CD1c-positive myeloid dendritic cell (primary cell): ENCODE data around the gene MLLT1.
A peak's percentile ranks its signal among the peaks of the same experiment; 100 is the strongest.

Experiments
- DNase-seq: peaks from one replicate; pipeline ENCODE4 v3.0.0-alpha.2; 2016; ENCODE audit errors: extremely low spot score

The MLLT1 gene

DNA sequence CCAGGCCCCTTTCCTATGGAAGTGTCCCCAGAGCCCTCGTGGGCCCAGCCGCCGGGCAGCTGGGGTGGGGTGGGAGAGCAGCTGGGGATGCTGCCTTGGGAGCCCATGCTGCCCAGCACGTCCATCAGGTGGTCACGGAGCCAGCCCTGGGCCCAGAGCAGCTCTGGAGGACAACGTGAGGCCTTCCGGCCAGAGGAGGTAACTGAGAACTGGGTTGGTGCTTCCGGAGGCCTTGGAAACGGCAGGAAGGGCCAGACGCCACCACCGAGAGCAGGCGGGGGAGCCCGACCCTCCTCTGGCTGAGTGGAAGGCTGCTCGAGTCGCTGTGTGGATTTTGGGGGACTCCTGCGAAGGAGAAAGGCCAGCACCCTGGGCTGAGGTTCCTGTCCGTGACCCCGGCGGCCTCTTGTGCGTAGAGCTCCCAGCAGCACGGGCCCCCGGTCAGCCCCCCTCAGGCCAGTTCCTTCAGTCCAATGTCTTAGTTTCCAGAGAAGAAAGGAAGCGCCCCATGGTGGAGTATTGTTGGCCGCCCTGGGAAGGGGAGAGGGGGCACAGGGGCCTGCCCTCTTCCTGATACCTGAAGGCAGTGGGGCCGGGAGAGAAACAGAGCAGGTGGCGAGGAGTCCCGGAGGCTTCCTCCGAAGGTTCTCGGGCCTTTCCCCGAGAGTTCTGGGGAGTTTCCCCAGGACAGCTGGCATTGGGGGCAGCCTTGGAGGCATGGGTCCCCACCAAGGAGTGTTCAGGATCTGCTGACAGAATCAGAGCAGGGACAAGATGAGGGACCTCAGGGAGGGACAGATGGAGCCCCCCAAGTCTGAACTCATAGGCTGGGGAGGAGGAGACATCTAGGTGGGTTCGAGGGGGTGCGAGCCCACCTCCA lies 68.8 kb downstream of the MLLT1 start:
- no peak for DNase-seq

DNA sequence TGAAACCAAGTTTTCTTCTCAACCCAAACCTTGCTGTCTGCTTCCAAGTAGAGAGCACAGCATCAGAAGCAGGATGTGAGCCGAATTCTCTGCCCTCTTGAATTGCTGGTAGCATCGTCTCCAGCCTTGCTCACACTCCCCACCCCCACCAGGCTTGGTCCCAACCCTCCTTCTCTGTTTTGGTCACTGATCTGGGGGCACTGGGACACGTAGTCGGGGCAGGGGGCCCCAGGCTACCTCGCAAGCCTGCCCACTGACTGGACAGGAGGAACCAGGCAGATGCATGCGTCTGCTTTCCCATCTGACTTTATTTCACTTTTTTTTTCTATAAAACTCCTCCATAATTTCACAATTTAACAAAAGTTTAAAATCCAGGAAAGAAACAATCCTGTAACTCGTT lies 69.7 kb downstream of the MLLT1 start:
- DNase-seq: no peak

DNA sequence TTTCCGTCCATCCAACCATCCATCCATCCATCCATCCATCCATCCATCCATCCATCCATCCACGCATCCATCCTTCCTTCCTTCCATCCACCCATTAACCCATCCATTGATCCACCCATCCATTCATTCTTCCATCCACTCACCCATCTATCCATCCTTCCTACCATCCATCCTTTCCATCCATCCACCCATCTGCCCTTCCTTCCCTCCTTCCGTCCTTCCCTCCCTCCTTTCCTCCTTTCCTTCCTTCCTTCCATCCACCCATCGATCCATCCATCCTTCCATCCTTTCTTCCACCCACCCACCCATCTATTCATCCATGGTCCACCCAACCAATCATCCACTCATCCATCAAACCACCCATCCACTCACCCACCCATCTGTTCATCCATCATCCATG lies 70.1 kb downstream of the MLLT1 start:
- DNase-seq: no peak

DNA sequence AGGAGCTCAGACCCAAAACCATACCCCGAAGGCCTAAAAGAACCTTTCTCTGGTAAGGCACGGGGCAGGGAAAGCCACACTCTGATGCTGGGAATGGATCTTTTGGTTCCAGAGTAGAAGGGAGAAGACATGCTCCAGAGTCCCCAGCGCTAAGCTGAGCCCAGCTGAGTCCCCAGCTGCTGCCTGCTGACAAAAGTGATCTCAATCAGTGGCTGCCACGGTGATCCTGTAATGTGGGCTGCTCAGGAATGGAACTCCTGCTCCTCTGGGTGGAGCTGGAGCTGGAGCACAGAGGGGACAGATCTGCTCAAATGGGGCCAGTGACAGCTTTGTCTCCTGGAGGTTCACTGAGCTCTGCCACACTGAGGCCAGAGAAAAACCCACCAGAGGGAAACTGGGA lies 70.5 kb downstream of the MLLT1 start:
- no peak for DNase-seq

DNA sequence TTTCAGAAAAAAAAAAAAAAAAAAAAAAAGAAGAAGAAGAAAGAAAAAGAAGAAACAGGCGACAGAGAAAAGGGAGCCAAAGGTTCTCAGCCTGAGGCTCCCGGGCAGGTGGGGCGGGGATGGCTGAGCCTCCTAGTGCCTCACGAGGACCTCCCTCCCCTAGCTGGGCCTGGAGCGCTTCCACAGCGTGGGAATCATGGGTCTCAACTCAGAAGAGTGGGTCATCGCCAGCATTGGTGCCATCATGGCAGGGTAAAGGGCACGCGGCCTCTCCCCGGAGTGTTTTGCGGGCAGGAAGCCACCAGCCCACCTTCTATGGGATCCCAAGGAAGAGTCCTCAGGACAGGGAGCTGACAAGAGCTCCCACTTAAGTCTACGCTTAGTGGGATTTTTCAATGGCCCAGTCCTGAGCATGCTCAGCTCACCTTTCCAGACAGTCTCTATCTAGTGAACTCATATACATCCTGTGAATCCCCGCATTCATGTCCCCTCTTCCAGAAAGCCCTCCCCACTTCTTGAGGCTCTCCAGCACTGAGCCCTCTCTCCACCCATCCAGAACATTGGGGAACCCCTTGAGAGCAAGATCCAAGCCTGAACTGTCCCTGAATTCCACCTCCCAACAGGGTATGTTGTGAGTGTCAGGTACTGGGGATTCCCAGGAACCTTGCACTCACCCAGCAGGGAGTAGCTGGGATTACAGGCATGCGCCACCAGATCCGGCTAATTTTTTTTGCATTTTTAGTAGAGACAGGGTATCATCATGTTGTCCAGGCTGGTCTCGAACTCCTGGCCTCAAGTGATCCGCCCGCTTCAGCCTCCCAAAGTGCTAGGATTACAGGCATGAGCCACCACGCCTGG lies 74.7 kb downstream of the MLLT1 start:
- DNase-seq: no peak

DNA sequence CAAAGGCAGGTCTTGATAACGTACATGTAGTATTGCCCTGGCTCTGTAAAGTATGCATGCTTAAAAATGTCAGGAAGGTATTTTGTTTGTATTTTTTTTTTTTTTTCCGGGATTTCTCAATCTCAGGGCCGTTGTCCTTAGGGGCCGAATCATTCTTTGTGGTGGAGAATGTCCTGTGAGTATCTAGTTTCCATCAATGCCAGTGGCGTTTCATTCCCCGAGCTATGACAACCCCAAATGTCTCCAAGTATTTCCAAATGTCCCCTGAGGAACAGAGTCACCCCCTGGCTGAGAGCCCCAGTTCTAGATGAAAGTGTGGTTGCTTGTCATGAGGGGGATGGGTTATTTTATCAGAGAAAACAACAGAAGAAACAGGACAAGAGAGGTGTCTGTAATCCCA lies 75.6 kb downstream of the MLLT1 start:
- no peak for DNase-seq

DNA sequence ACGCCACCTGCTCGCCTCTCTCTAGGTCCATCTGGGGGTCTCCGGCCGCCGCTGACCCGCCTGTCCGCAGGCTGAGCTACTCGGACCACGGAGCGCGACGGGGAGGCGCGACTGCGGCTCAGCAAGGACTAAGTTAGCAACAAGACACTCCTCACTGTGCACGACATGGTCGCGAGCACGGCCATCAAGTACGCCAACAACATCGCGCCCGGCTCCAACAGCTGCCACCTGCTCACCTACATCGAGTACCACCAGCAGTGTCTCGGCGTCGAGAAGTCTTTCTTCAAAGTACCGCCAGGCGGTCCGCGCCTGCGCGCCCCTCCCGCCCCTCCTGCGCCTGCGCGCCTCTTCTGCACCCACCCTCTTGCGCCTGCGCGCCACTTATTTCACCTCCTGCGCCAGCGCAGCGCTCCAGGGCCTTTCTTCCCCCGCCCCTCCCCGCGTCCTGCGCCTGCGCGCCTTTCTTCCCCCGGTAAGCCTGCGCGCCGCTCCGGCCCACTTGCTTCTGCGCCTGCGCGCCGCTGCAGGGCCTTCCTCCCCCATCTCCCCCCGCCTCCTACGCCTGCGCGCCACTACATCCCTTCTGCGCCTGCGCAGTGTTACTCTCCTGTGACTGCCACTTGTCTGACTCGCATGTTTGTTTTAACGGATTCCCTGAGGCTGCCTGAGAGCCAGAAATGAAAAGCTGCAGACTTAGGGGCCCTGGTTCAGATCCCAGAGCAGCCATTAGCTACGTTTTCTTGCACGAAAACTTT lies 80.4 kb downstream of the MLLT1 start:
- peak; percentile 100 for DNase-seq

DNA sequence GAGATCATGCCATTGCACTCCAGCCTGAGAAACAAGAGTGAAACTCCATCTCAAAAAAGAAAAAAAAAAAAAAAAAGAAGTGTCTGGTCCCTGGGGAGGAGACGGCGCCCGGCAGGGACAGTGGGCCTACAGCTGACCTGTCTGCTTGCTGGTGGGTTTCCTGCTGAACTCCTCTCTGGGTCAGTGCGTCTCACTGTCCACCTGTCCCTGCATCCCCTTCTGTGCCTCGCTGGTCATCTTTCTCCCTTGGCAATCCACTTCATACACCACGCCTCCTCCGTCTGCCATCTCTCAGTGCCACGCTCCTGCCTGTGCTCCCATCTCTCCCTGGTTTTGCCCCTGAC lies 80.9 kb downstream of the MLLT1 start:
- no peak for DNase-seq

DNA sequence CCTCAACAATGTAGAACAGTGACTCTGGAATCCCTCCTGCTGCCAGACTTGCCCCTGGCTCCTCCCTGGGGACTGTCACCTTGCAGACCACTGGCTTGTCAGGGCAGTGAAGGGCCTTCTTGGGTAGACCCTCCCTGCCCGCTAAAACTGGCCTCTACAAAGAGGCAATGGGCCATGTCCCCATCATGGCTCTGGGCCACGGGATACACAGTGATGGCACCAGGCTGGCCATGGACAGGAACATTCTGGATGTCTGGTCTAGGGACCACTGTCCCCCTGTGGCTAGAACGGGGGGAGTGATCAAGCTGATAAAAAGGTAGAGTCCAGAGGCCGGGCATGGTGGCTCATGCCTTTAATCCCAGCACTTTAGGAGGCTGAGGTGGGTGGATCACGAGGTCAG lies 83.4 kb downstream of the MLLT1 start:
- no peak for DNase-seq

DNA sequence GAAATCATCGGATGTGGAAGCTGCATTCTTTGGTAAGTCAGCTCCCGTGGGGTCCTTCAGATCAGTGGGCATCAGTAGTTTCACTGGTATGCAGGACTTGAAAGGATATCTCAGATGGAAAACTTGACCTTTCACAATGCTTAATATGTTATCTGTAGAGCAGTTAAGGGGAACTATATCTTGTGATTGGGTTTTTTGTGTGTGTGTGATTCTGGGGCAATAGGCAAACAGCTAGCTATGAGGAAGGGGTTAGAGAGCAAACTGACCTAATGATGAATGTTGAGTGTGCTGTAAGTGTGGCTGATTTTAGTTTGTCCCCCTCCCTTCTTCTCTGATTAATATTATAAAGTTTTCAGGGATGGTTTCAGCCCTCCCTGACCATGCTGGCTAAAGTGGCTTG lies 91.0 kb downstream of the MLLT1 start:
- no peak for DNase-seq

DNA sequence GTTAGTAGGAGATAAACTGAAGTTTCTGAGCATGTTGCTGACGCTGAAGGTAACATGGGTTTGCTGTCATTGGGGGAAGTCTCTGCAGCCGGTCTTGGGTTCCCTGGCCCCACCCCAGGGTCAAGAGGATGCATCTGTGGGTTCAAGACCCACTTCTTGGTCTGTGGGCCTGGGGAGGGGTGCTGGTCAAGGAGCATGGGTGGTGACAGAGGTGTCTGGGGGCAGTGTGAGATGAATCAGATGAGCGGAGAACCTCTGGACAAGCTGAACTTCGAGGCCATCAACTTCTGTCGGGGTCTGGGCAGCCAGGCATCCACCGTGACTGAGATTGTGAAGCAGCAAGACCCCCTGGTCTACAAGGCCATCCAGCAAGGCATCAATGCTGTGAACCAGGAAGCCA lies 92.4 kb downstream of the MLLT1 start:
- no peak for DNase-seq

DNA sequence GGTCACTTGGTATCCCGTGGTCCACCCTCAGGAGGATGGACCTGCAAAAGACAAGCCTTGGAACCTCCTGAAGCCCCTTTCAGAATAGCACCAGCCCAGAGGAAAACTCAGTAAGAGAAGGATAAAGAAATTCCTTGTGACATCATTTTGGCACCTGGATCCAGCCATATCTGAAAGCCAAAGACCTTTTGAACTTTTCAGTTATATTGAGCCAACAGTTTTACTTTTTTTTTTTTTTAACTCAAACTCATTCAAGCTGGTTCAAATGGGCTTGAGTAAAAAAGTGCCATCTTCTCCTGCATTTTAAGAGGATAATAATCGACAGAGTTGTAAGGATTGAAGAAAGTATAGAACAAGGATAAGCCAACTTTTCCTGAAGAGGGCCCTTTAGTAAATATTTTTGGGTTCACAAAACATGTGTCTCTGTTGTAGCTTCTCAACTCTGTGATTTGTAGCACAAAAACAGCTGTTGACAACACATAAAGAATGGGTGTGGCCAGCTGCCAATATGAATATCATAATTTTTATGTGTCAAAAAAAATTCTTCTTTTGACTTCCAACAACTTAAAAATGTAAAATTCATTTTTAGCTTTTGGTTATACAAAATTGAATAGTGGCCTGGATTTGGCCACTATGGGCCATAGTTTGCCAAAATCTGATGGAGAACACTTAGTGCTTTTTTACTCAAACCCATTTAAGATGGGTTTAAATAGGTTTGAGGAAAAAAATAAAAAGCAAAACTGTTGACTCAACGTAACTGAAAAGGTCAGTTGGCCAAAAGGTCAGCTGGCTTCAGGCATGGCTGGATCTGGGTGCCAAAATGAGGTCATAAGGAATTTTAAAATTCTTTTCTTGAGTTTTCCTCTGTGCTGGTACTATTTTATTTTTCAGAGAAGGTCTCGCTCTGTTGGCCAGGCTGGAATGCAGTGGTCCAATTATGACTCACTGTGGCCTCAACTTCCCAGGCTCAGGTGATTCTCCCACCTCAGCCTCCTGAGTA lies 93.6 kb downstream of the MLLT1 start:
- no peak for DNase-seq

DNA sequence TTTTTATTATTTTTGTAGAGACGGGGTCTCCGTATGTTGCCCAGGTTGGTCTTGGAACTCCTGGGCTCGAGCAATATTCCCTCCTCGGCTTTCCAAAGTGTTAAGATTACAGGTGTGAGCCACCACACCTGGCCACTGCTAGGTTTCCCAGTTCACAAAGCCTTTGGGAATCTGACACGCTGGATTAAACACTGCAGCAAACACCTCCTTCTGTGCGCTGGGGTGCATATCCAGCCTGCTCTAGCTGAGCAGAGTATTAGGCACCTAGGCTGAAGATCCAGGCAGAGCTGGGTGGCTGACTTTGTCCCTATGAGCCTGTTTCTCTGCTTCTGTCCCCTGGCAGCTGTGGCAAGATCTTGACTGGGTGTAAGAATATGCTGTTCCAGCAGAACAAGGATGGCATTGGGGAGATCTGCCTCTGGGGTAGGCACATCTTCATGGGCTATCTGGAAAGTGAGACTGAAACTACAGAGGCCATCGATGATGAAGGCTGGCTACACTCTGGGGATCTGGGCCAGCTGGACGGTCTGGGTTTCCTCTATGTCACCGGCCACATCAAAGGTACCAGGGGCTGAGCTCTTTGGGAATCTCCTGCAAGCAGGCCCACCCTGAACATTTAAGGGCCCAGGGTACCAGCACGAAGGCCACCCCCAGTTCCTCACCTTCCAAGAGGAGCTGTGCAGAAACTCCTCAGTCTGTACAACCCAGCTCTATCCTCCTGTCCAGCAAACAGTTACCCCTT lies 94.5 kb downstream of the MLLT1 start:
- DNase-seq: no peak

DNA sequence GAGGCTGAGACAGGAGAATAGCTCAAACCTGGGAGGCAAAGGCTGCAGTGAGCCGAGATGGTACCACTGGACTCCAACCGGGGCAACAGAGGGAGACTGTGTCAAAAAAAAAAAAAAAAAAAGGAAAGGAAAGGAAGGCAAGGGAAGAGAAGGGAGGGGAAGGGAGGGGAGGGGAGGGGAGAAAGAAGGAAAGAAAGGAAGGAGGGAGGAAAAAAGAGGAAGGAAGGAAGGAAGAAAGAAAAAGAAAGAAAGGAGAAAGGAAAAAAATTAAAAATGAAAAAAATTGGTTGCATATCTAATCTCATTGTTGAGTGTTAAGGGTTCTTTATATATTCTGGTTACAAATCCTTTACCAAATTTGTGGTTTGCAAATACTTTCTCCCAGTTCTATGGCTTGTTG lies 98.7 kb downstream of the MLLT1 start:
- DNase-seq: no peak

DNA sequence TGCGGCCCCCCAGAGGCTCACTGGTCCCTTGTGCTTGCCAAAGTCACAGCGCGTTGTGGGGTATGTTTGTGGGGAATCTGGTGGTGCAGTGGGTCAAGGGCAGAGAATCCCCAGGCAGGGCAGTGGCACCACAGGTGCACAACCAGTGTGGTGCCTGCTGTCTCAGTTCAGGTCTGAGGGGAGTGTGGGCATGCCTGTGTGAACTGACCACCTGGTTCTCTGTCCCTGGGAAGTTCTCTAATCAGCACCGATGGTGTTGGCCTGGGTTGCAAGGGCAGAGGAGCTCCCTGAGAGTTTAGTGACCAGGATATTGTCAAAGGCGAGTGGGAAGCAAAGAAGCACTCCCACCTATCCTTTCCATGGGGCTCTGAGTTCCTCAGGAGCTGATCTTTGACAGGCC lies 106.6 kb downstream of the MLLT1 start:
- DNase-seq: no peak

DNA sequence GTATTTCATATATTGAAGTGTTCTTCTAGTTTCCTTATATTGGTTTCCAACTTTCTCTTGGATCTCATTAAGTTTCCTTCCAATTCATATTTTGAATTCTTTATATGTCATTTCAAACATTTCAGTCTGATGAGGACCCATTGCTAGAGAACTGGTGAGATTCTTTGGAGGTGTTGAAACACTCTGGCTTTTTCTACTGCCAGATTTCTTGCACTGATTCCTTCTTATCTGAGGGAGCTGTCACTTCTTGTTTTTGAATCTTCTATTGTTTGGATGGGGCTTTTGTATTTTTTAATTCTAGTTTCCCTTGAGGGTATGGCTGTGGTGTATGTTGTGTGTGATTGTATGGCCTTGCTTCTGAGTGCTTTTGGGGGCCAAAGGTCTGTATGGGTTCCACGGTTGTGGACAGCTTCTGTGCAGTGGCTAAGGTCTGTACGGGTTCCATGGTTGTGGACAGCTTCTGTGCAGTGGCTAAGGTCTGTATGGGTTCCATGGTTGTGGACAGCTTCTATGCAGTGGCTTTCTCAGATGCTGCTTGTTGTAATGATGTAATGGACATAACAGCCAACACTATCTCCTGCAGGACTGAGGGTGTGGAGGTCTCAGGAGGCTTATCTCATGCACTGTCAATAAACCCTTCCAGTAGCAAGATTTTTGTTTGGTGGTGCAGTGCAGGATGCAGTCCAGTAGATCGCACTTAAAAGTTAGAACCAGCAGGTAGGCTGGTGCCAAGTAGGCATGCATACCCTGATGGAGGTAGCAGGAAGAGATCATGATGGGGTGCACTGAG lies 107.5 kb downstream of the MLLT1 start:
- DNase-seq: no peak

DNA sequence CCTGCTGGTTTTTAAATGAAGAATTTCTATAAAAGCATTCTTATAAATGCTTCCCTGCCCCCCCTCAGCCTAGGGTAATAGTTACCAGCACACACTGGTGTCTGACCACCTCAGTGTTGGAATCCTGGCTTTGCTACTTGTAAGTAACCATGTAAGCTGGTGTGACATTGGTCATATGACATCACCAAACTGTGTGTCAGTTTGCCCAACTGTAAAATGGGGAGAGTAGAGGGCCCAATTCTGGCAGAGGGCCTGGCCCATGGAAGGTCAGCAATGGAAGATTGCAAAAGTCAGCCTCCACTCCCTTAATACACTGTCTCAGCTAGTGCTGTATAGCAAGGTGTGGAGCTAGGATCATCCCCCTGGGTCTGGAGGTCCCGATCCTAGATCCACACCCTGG lies 112.7 kb downstream of the MLLT1 start:
- no peak for DNase-seq

DNA sequence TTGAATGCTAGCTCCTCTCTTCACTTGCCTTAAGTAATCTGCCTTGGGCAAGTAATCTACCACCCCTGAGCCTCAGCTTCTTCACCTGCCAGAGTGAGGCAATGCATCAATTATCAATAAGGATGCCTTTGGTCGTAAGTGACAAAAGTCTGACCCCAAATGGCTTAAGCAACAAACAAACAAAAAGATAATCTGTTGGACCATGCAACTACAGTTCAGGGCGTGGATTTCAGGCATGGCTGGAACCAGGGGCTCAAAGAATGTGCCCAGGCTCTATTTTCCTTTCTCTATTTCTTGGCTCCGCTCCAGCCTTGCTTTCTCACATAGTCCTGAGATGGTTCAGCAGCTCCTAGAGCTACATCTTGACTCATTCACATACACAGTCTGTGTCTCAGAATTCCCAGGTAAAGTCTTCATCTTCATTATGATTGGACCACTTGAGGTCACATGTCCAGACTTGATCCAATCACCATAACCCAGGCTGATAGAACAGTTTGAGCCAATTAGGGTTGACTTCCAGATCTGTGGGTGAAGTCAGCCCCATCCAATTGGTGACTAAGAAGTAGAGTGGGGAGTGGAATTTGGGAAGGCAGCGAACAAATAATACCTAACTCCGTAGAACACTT lies 114.8 kb downstream of the MLLT1 start:
- DNase-seq: no peak

DNA sequence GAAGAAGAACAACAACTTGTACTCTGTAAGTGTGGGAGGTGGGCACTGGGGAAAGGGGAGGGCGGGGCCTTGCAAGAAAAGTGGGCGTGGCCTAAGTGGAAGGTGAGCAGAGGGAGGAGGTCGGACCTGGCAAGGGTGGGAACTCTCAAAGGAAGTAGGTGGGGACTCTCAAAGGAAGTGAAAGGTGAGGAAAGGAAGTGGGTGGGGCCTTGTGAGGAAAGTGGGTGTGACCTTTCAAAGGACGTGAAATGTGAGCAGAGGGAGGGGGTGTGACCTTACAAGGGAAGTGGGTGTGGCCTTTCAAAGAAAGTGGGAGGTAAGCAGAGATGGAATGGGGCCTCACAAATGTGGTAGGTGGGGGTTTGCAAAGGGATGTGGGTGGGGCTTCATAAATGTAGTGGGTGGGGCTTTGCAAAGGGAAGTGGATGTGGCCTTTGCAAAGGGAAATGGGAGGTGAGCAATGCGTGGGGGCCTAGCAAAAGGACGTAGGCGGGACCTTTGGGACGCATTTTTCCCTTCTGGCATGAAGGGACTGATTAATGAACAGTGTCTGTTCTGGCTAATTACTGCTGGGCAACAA lies 118.4 kb downstream of the MLLT1 start:
- DNase-seq: peak; percentile 93
